ENCODE results near the gene ASIC3.

DNA sequence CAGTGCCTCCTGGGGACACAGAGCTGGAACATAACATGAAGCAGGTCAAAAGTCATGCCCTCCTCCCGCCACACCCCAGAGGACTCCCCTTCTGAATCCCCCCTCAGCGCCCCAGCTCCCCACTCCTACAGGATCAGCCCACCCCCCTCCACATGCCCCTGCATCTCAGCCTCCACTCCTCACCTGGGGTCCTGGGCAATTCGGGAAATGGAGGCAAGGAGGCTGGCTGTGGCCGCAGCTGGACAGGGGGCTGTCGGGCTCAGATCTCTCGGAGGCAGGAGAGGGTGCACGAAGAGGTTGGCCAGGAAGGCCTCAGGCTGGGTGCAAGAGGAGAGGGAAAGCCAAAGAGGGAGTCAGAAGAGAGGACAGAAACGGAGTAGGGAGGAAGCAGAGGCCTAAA is 31.8 kb upstream of the ASIC3 start:
- TF ChIP-seq, protein P1, sequence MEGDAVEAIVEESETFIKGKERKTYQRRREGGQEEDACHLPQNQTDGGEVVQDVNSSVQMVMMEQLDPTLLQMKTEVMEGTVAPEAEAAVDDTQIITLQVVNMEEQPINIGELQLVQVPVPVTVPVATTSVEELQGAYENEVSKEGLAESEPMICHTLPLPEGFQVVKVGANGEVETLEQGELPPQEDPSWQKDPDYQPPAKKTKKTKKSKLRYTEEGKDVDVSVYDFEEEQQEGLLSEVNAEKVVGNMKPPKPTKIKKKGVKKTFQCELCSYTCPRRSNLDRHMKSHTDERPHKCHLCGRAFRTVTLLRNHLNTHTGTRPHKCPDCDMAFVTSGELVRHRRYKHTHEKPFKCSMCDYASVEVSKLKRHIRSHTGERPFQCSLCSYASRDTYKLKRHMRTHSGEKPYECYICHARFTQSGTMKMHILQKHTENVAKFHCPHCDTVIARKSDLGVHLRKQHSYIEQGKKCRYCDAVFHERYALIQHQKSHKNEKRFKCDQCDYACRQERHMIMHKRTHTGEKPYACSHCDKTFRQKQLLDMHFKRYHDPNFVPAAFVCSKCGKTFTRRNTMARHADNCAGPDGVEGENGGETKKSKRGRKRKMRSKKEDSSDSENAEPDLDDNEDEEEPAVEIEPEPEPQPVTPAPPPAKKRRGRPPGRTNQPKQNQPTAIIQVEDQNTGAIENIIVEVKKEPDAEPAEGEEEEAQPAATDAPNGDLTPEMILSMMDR (conservative IDR thresholded peaks at IDR 0.05): no peak
- no peak for TF ChIP-seq ZFX (IDR thresholded peaks at IDR 0.05)
